HepG2 (cell line): Measurements from ENCODE around the gene NUP88. TPM values are rescaled to one million over a fixed set of nuclear protein-coding genes. Genes with fewer than 3 reads are reported as not detected.

ENCODE experiments used
- EED ChIP-seq: sonication (generic); formaldehyde crosslinking; IDR thresholded peaks from 2 replicates; pipeline ENCODE4 v1.5.0; 2020; ENCODE audit warnings: mild to moderate bottlenecking, missing genetic modification reagents
- FOXK1 ChIP-seq: sonication (generic); formaldehyde crosslinking; IDR thresholded peaks from 2 replicates; pipeline ENCODE4 v1.4.0; 2020; ENCODE audit warnings: low read depth, missing genetic modification reagents, borderline replicate concordance
- GTF2F1 ChIP-seq: fragments of 150-350 bp; IDR thresholded peaks from 2 replicates; pipeline ENCODE4 v1.6.1; 2014; ENCODE audit warnings: low read length
- HOMEZ ChIP-seq: IDR thresholded peaks from 2 replicates; pipeline ENCODE4 v1.6.1; 2016; ENCODE audit warnings: low read depth
- KDM3A ChIP-seq: IDR thresholded peaks from 2 replicates; pipeline ENCODE4 v1.6.1; 2018; ENCODE audit warnings: low read depth, missing compliant biosample characterization
- NR1H2 ChIP-seq: sonication (generic); formaldehyde crosslinking; IDR thresholded peaks from 2 replicates; pipeline ENCODE4 v1.8.1; 2022; ENCODE audit warnings: low read depth, missing genetic modification reagents, borderline replicate concordance
- POLR2G ChIP-seq: fragments of 200-400 bp; formaldehyde crosslinking; IDR thresholded peaks from 2 replicates; pipeline ENCODE4 v1.6.1; 2018; ENCODE audit warnings: mild to moderate bottlenecking, low read depth, low read length, moderate library complexity
- PRDM15 ChIP-seq: sonication (generic); formaldehyde crosslinking; IDR thresholded peaks from 2 replicates; pipeline ENCODE4 v1.4.0; 2020; ENCODE audit warnings: missing genetic modification reagents
- SAFB2 ChIP-seq: sonication (generic); formaldehyde crosslinking; IDR thresholded peaks from 2 replicates; pipeline ENCODE4 v1.5.1; 2020; ENCODE audit warnings: missing genetic modification reagents, low read depth, mild to moderate bottlenecking, borderline replicate concordance
- SNAI1 ChIP-seq: sonication (generic); formaldehyde crosslinking; IDR thresholded peaks from 2 replicates; pipeline ENCODE4 v1.5.0; 2020; ENCODE audit warnings: mild to moderate bottlenecking, missing genetic modification reagents, borderline replicate concordance
- SRSF4 ChIP-seq: fragments of 200-400 bp; formaldehyde crosslinking; IDR thresholded peaks from one replicate; pipeline ENCODE4 v1.6.1; 2018; ENCODE audit warnings: mild to moderate bottlenecking, low read depth, low read length, moderate library complexity; ENCODE audit not compliant: poor library complexity, severe bottlenecking
- ZNF296 ChIP-seq: sonication (generic); formaldehyde crosslinking; conservative IDR thresholded peaks from 2 replicates; pipeline ENCODE4 v1.5.0; 2020; ENCODE audit warnings: mild to moderate bottlenecking, missing genetic modification reagents
- ZNF350 ChIP-seq: sonication (generic); formaldehyde crosslinking; IDR thresholded peaks from 2 replicates; pipeline ENCODE4 v1.4.0; 2020; ENCODE audit warnings: mild to moderate bottlenecking, low read depth, missing genetic modification reagents, borderline replicate concordance
- polyA plus RNA-seq, 8 experiments: library from polyadenylated mRNA; depleted of rRNA in 3 of 8; stranded (reverse) in 7 of 8; unstranded in 1 of 8; fragments of >200 nt; fragmentation: Illumina TruSeq in 4 of 8; extraction: Trizol in 4 of 8; gene quantifications; 2 replicates each; pipeline versions ENCODE4 v1.2.1 to v1.2.3, GENCODE V29; 2011 to 2016; ENCODE audit warnings: low read depth in 4 of 8, missing spikeins in 1 of 8, mixed read lengths in 1 of 8; ENCODE audit not compliant: insufficient read depth in 1 of 8
- total RNA-seq, 5 experiments: library from RNA; depleted of rRNA; stranded (reverse); fragments of >200 nt; fragmentation: Illumina TruSeq; extraction: Trizol; gene quantifications; 2 replicates each; pipeline ENCODE4 v1.2.3, GENCODE V29; 2016; ENCODE audit warnings: low read depth in 1 of 5
- TF ChIP-seq, protein P1 (sequence below): sonication (generic); formaldehyde crosslinking; IDR thresholded peaks from 2 replicates; pipeline ENCODE4 v1.4.0; 2020; ENCODE audit warnings: missing genetic modification reagents
- TF ChIP-seq, protein P2 (sequence below): sonication (generic); formaldehyde crosslinking; IDR thresholded peaks from 2 replicates; pipeline ENCODE4 v1.5.1; 2020; ENCODE audit warnings: missing genetic modification reagents, mild to moderate bottlenecking, borderline replicate concordance

The NUP88 gene
- total and polyA plus RNA-seq, 2 of the 13 experiments (the other 11 are each of a cell fraction or from before 2014, with no cell fraction given), result 48.2 to 130 TPM

- TF ChIP-seq SAFB2 (CRISPR knock-in tag), result no peak
- TF ChIP-seq EED, result peak; percentile 79; the same call in 1 of the 2 replicates
- no peak; the same call in 1 of the 2 replicates for TF ChIP-seq ZNF350 (CRISPR knock-in tag)
- TF ChIP-seq SNAI1 (CRISPR knock-in tag), result peak; percentile 91
- TF ChIP-seq KDM3A, result peak; percentile 53; the same call in 1 of the 2 replicates
- TF ChIP-seq NR1H2 (CRISPR knock-in tag), result 0 out of 2 replicates have a peak, but pooled peaks have one; percentile 42
- TF ChIP-seq, protein P1, sequence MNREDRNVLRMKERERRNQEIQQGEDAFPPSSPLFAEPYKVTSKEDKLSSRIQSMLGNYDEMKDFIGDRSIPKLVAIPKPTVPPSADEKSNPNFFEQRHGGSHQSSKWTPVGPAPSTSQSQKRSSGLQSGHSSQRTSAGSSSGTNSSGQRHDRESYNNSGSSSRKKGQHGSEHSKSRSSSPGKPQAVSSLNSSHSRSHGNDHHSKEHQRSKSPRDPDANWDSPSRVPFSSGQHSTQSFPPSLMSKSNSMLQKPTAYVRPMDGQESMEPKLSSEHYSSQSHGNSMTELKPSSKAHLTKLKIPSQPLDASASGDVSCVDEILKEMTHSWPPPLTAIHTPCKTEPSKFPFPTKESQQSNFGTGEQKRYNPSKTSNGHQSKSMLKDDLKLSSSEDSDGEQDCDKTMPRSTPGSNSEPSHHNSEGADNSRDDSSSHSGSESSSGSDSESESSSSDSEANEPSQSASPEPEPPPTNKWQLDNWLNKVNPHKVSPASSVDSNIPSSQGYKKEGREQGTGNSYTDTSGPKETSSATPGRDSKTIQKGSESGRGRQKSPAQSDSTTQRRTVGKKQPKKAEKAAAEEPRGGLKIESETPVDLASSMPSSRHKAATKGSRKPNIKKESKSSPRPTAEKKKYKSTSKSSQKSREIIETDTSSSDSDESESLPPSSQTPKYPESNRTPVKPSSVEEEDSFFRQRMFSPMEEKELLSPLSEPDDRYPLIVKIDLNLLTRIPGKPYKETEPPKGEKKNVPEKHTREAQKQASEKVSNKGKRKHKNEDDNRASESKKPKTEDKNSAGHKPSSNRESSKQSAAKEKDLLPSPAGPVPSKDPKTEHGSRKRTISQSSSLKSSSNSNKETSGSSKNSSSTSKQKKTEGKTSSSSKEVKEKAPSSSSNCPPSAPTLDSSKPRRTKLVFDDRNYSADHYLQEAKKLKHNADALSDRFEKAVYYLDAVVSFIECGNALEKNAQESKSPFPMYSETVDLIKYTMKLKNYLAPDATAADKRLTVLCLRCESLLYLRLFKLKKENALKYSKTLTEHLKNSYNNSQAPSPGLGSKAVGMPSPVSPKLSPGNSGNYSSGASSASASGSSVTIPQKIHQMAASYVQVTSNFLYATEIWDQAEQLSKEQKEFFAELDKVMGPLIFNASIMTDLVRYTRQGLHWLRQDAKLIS (CRISPR knock-in tag), result peak; percentile 72; the same call in 1 of the 2 replicates
- 0 out of 2 replicates have a peak, but pooled peaks have one; percentile 31 for TF ChIP-seq ZNF296 (CRISPR knock-in tag)
- TF ChIP-seq, protein P2, sequence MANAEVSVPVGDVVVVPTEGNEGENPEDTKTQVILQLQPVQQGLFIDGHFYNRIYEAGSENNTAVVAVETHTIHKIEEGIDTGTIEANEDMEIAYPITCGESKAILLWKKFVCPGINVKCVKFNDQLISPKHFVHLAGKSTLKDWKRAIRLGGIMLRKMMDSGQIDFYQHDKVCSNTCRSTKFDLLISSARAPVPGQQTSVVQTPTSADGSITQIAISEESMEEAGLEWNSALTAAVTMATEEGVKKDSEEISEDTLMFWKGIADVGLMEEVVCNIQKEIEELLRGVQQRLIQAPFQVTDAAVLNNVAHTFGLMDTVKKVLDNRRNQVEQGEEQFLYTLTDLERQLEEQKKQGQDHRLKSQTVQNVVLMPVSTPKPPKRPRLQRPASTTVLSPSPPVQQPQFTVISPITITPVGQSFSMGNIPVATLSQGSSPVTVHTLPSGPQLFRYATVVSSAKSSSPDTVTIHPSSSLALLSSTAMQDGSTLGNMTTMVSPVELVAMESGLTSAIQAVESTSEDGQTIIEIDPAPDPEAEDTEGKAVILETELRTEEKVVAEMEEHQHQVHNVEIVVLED (CRISPR knock-in tag), result peak; percentile 53; the same call in 1 of the 2 replicates
- TF ChIP-seq PRDM15 (CRISPR knock-in tag), result no peak
- TF ChIP-seq FOXK1, result peak; percentile 69; the same call in 1 of the 2 replicates
- TF ChIP-seq POLR2G, result peak; percentile 84
- TF ChIP-seq GTF2F1, result 0 out of 2 replicates have a peak, but pooled peaks have one; percentile 69
- TF ChIP-seq SRSF4, result no peak
- no peak for TF ChIP-seq HOMEZ (CRISPR knock-in tag)
Observed at GRCh38 chr17:5419959-5420653, 644 bp upstream of the NUP88 start, which contains the start of gene RPAIN (continued).
